Measurements from ENCODE around the gene SLC4A8.

SLC4A8 gene

DNA sequence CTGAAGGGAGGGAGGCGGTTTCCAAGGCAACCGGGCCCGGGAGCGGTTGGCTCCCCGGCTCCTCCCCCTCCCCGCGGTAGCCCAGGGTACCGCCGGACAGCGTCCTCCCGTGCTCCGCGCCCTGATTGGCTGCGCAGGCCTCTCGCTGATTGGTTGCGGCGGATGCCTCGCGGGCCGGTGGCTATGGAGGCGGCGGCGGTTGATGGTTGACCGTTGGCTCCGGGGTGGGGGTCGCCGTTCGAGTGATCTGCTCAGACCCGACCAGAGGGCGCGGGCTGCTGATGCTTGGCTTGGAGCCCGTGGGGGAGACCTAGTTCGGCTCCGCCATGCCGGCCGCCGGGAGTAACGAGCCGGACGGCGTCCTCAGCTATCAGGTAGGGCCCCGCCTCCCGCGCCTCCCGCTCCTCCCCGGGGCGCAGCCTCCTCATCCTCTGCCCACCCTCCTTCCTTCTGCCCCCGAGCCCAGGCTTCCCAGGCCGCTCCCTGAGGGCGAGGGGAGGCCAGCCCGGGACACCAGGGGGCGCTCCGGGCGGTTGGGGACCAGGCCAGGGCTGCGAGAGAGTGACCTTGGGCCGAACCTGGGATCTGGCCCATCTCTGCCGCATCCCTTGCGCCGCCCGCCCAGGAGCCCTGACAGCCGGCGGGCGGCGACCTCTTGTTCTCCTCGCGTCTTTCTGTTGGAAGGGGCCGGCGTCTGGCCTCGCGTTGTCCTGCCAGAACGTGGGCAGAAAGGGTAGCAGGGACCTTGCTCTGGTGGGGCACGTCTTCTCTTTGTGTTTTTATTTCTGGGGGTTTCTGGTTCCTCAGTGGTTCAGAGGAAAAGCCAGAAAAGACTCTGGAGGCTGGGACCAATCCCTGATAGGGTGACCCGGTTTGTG is at the start of gene SLC4A8:
Gene SLC4A8, plus strand, starts transcription at position 170 of the 878 bp plus-strand sequence. Its CDS starts 157 bp downstream, at position 327.
- DNase-seq (ENCODE audit: low read depth in 2 of 2), result peak; percentile 52 to 56

DNA sequence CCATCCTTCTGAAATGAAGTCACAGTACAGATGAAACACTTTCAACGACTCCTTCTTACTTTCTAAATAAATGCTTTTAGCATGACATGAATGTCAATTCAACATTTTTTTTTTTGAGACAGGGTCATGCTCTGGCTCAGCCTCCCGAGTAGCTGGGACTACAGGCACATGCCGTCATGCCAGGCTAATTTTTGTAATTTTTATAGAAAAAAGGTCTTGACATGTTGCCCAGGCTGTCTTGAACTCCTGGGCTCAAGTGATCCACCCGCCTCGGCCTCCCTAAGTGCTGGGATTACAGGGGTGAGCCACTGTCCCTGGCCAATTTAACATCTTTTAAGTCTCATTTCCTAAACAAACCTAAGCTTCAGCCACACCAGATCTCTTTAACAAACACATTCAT is 49.8 kb upstream of the SLC4A8 start:
- no peak for DNase-seq (ENCODE audit: low read depth in 2 of 2)

DNA sequence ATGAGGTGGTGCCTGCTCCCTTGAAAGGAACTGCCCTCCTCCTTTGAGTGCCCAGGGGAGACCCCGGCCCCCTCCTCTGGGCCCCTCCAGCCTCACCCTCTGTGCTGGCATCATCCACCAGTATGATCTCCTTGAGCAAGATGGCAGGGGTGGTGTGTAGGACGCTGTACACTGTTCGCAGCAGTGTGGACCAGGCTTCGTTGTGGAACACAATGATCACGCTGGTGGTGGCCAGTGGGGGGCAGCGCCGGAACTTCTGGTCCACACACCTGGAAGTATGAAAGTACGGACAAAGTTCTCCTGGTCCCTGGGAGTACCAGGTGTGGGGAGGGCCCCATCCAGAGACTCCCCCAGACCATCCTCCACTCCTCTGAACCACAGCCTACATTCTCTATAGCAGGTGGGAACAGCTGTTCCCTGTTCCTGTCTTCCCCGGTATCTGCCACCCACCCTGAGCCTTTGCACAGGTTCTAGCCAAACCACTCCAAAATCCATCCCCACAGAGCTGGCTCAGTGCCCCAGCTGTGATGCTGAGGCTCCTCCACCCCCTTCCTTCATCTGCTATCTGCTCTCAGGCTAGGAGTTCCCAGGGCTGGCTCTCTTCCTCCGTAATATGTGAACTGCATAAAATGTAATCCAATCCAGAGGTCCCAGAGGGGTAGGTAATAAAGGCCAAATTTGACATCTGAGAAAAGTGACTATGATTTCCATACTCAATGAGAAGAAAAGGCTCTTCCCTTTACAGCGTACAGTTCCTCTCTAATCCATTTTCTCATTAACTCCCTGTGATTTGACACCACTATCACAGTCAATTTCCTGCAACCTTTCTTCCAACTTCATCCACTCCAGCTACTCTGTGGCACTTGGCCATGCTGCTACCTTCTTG is 47.3 kb upstream of the SLC4A8 start:
- DNase-seq (ENCODE audit: low read depth in 2 of 2), result no peak

DNA sequence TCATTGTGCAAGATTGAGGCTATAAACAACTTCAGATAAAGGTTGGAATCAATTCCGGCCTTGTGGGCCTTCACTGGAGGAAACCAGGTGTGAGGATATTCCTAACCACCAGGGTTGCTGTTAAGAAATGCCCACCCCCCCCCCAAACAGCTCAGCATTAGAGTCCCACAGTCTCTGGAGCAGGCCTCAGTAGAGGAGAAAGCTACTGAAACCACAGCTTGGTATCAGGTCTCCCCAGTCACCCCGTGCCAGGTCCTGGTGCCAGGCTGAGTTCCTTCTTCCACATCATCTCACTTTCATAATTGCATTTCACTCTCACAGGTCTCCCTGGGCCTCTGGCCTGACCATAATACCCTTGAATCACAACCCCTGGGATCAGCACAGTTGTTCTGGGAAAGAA is 45.9 kb upstream of the SLC4A8 start:
- DNase-seq (ENCODE audit: low read depth in 2 of 2), result no peak

DNA sequence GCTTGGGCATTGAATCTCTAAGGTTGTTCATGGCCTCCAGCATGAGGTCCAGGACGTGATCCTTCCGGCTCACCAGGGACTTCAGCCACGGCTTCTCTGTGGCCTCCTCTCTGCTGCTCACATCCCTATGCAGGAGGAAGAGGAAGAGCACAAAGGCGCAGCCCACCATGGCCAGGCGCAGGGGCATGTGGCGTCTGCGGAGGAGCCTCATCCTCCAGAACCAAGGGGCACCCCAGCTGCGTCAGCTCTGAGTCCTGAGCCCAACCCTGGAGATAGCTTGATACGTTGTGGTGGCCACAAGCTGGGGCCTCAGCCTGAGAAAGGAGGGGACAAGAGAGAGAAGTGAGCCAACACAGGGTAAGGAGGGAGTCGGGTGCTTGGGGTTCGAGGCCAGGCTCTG is 45.1 kb upstream of the SLC4A8 start:
- no peak for DNase-seq (ENCODE audit: low read depth in 2 of 2)

DNA sequence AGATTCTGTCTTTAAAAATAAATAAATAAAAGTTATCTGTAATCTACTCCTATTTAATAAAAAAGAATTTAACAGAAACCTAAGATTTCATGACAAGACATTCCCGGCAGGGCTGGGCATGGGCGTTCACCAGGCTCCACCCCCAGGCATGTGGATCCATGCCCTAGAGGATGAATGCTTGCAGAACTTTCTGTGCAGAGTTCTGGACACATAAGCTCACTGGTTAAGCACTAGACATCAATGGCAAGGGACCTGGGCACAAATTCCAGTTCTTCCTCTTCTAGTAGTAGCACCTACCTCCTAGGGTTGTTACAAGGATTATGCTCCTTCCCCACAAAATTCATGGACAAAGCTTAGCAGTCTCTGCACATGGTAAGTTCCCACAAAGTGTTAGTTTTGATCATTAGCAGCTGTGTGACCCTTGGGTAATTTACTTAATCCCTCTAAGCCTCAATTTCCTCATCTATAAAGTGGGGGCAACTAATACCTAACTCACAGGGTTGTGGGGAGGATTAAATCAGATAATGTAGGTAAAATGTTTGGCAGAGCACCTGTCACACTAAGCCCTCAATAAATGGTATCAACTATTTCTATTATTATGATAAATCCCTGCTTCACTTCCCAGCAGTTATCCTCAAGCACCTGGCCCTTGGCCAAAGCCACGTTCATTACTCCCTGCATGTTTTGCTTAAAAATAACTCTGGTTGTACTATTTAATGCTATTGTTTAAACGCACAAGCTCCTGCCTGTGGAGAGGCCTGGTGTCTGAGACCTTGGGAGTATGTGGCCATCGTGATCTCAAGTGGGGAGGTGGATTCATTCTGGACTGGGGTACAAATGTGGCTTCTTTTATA is 43.2 kb upstream of the SLC4A8 start:
- no peak for DNase-seq (ENCODE audit: low read depth in 2 of 2)

DNA sequence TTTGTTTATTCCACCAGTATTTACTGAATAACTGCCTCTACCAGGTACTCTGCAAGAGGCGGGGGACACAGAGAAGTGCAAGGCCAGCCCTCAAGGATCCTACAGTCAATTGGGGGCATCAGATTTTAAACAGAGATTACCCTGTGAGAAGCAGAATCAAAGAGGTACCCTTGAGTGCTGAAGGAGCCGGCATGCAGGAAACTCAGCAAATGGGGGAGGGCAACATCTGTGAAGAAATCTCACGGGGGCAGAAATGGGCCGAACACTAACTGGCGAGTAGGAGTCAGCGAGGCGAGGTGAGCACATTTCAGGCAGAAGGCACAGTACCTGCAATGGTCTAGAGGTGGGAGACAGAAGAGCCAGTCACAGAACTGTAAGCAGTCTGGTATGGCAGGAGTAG is 42.5 kb upstream of the SLC4A8 start:
- DNase-seq (ENCODE audit: low read depth in 2 of 2), result no peak

DNA sequence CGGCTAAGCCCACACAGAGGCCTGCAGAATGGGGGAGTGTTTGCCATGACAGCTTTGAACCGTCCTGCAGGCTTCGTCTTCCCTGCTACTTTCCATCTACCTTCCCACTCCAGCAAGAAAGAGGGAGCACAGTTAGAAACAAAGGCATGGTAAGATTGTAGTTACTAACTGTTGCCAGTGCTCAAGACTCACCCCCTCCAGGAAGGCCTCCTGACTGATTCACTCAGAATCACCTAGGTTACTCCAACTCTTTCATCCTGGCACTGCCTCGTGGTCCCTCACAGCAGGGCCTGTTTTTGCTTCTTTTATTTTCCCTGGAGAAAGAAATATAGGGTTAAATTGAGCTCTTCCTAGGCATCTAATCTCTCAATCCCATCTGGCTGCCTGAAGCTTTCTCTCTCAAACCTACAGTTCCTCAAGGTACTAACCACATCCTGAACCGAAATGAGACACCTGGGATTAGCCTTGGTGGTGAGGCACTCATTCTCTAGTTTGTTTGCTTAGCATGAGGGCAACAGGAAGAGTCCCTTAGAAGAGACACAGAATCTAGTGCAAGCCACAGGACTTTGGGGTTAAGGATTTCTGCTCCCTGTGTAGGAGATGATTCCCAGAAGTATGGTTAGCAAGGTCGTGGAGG is 41.2 kb upstream of the SLC4A8 start:
- DNase-seq (ENCODE audit: low read depth in 2 of 2), result no peak

DNA sequence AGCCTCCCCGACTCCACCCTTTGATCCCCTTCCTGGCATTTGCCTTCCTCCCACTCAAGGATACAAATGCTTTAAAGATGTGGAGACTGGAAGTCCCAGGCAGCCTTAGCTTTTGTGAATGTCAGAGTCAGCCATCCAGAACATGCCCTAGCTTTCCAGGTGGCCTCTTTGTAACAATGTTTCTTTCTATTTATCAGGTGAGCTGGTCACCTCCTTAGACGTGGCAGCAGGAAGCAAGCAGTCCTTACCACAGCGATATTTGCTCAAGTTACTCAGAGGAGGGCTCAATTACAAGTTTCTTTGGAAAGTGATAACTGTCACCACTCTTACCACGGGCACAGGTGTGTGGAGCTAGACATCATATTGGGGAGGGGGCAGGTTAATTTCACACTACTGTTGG is 38.3 kb upstream of the SLC4A8 start:
- DNase-seq (ENCODE audit: low read depth in 2 of 2), result no peak

DNA sequence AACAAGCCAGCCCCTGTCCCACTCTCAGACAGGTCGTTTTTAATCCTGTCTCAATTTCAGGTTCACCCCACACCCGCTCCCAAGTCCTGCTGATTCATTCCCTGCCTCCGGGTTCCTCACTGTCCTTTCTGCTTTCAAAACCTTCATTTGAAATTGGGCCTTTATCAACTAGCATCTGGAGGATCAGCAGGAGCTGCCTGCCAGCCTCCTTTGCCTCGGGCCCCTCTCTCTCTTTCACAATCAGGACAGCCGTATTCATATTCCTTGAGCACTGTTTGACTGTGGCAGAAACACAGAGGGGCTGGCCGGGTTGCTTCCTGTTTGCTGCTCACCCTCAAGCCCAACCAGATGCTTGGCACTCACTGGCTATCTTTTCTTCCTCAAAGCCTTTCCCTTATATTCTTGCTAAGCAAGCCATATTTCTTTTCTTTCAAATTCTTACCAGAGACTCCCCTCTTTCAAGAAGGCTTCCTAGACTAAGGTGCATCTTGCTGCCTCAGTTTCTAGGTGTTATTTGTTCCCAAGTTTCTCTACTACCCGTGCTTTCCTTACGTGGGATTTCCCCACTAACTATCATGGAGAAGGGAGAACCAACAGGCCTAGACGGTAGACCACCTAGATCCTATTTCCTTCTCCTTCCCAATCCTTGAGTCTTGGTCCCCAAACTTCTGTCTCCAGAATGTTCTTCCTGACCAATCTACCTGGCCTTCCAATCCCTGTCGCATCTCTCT is 36.4 kb upstream of the SLC4A8 start:
- no peak for DNase-seq (ENCODE audit: low read depth in 2 of 2)

DNA sequence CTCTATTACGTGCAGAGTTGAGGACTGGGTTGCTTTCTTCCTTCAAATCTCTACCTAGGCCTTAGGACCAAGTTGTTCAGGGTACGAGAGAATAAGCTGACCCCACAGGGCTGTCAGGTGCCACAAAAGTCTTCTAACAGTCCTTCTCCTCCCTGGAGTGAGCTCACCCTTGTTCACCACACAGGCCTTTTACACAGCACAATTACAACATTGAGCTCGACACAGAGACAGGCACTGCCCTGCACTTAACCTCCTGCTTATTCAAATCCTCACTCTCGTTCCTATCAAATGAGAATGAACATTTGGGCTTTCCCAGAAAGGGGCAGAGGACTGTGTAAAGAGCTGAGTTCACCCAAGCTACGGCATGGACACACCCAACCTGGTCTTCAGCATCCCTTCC is 35.8 kb upstream of the SLC4A8 start:
- no peak for DNase-seq (ENCODE audit: low read depth in 2 of 2)

DNA sequence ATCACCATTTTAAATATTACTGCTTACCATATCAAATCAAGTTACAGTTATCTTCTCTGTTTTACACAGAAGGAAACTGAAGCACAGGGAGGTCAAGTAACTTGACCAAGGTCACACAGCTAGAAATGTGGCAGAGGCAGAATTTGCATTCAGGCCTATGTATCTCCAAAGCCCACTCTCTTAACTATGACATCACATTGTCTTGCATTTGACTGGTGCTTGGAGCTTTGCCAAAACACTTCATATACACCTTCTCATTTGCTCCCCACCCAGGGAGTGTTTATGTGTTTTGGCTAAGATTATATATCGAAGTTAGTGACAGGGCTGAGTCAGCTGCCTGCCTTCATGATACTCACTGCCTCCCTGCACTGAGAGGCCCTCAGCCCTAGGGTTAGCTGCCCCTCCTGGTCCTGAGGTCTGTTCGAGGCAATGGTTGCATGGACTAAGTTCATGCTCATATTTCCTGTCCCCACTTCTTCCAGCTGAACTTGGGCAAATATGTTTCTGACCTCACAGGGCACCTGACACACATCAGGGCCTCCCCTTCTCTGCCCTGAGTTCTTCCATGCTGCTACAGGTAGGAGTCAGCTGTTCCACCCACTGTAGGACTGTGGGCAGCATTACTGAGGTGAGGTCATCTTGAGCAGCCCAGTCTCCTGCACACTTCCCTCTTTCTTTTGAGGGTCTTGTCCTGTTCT is 35.2 kb upstream of the SLC4A8 start:
- DNase-seq (ENCODE audit: low read depth in 2 of 2), result no peak

DNA sequence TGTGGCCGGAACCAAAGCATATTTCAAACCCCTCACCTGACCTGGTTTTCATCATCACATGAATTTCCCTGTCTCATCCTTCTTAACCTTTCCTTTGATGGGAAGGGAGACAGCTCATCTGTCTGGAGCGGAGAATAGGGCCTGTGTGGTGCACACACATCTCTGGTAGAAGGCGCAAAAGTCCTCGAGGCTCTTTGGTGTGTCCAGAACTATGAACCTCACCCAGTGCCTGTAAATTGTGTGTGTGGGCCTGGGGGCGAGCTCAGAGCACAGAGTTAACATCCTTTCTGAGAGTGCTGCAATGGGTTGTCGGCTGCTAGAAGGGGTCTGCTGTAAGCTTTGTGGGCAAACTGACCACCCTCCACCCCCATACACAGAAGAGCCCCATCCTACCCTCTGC is 34.2 kb upstream of the SLC4A8 start:
- DNase-seq (ENCODE audit: low read depth in 2 of 2), result no peak

DNA sequence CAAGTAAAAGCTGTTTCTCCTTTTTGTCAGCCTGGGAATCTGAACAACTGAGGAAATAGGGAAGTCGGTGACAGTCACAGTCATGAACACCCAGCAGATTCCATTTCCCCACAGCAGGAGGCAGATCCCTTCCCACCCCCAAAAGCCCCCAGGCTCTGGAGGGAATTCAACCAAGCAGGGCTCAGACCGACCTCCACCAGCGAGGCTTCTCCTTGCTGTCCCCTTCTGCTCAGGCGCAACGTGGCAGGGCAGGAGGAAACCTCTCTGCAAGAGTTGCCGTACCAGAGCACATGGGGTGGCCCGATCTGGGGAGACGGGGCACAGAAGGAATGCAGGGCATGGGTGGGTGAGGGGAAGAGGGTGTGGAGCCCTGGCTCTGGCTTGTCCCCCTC is 33.7 kb upstream of the SLC4A8 start:
- no peak for DNase-seq (ENCODE audit: low read depth in 2 of 2)

DNA sequence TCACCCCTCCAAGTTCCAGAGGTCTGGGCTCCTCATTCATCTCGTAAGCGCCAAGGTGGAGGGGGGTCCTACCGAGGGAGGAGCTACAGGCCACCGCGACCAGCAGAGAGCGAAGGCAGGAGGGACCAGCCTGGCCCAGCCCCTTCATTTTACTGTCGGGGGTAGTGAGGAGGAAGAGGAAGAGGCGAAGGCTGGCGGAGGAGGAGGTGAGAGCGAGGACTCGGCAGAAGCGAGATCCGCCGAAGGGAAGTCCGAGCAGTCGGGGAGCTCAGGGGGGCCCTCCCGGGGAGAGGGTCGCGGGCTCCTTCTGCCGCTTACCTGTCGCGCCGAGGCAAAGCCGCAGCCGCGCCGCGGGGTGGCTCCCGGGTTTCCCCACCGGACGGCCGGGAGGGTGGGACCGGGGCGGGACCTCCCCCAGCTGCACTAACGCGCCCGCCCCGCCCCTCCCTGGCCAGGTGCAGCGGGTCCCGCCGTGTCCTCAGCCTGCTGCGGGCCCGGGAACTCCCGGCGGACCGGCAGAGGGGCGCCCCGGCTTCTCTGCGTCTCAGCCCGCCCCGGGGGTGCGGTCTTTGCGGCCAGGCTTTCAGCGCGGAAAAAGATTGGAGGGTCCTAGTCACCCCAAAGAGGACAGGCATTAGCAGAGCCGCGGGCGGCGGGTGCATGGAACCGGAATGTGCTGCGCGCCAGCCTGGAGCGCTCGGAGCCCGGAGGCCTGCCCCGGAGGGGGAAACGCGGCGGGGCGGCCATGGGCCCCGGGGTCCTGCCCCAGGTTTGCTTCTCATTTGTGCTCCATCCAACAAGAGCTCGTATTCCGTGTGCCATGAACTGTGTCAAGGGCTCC is 33.1 kb upstream of the SLC4A8 start, which contains the start of gene GALNT6:
Gene GALNT6, minus strand, starts transcription at position 124 of the 841 bp plus-strand sequence. CDS start 11,625 bp downstream, outside the sequence.
- peak; percentile 45 to 51 for DNase-seq (ENCODE audit: low read depth in 2 of 2)

DNA sequence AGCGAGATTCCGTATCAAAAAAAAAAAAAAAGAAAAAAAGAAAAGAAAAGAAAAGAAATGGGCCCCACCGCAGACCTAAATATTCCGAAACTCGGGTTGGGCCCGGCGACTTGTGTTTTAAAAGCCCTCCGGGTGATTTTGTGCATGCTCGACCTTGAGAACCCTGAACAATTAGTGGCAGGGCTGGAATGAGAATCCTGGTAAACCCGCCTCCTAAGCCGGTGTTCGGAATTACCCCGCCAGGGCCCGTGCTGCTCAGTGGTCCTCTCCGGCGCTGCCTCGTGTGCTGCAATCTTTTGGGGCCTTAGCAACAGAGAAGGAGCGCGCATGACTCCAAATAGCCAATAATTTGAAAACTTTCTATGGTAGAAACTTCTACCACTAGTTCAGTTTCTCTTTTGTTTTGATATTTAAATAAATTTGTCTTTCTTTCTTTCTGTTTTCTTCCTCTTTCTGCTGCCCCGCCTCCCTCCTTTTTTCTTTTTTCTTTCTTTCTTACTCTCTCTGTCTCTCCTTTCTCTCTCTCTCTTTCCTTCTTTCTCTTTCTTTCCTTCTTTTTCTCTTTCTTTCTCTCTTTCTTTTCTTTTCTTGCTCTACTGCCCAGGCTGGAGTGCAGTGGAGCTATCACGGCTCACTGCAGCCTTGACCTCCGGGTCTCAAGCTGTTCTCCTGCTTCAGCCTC is 31.9 kb upstream of the SLC4A8 start:
- DNase-seq (ENCODE audit: low read depth in 2 of 2), result no peak

DNA sequence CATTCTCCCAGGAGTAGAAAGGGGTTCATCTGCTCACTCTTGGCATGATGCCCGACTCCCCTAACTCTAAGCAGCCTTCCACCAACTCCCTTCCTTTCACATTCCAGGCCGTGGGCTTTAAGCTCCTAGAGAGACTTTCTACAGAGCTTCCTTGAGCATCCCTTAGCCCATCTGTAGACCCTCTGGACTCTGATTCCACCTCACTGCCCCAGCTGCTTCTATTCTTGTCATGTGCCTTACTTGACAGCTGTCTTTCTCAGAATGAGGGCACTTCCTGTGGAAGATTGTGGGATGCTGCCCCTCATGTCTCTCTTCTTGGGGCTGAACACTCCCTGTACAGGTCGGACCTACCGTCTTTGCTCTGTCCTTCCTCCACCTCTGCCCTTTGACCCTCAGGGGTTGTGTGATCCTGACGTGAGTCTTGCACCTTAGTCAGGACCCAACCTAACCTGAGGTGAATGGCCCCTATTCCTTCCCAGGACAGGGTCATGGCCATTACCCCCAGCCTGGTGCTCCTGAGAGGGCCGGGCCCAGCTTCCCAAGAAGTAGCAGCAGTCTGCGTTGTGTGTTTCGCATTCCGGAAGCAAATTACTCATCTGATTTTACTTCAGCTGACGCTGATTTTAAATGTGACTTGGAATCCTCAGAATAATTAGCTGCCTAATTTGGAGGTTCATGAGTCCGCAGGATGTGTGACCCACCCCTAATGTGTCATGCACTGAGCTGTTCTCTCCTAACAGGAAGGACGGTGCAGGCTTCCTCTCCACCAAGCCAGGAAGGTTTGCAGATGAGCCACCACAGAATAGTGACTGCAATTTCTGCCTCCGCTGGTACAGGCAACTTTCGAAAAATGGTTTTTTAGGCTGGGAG is 30.7 kb upstream of the SLC4A8 start:
- peak; percentile 46 to 51 for DNase-seq (ENCODE audit: low read depth in 2 of 2)

Measured in activated CD8-positive, alpha-beta memory T cell treated with anti-CD3 and anti-CD28 coated beads for 4 hours (primary cell).